HuH-7 (cell line): ENCODE results near the gene TNNI3.
"Not testable (repeated sequence)": the region's sequence is repeated elsewhere in the genome, so short reads cannot be mapped to it uniquely, and the experiment has no call there.

Source experiments
- DNase-seq: peaks from one replicate; pipeline ENCODE4 v3.0.0; 2011; ENCODE audit warnings: low spot score

TNNI3 gene

DNA sequence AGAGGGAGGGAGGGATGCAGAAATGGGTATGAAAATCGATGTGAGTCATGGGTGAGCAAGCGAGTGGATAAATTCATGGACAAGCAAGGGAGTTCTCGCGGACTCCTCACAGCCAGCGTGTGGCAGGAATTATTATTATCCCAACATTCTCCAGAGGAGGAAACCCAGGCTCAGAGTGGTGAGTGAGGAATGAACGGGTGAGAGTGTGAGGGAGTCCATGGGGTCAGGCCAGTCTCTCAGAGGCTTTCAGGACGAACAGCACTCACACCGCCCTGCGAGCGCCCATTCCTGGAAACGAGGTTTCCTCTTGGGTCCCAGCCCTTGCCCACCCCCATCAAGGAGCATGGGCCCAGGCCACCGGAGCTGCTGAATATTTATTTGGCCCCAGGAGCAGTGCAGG is 15.2 kb upstream of the TNNI3 start:
- DNase-seq: no peak

DNA sequence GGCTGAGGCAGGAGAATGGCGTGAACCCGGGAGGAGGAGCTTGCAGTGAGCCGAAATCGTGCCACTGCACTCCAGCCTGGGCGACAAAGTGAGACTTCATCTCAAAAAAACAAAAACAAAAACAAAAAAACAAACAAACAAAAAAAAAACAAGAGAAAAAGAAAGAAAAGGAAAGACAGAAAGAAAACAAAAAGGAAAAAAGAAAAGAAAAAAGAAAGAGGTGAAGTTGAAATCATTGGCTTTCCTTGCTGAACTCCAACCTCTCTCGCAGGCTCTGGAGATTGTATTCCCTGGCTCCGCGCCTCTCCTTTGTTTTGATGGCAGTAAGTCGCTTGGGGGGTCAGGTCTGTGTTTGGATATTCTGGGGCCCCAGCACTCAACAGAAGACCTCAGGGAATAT is 14.8 kb upstream of the TNNI3 start:
- not testable (repeated sequence) for DNase-seq

DNA sequence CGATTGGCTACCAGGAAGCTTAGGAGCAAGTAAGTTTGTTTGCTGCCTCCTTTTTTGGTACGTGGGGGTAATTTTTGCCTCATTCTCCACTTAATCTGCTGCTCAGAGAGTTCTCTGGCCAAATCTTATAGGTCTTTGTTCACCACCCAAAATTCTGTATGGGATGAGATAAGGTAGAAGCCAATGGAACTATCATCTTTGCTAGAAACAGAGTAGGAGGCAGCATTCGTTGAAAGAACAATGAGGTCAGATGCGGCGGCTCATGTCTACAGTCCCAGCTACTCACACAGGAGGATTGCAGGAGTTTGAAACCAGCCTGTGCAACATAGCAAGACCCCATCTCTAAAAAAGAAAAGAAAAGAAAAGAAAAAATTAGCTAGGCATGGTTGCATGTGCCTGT is 13.9 kb upstream of the TNNI3 start:
- no peak for DNase-seq

DNA sequence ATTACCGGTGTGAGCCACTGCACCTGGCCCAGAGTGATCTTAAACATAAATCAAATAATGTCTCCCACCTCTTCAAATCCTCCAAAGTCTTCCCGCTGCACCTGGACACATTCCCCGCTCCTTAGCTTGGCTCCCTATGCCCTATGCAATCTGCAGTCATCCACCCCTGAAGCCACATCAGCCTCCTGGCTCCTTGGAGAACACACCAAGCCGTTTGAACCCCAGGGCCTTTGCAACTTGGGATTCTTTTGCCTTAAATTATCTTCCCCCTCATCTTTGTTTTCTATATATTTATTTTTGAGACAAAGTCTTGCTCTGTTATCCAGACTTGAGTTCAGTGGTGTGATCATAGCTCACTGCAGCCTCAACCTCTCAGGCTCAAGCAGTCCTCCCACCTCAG is 11.6 kb upstream of the TNNI3 start:
- no peak for DNase-seq

DNA sequence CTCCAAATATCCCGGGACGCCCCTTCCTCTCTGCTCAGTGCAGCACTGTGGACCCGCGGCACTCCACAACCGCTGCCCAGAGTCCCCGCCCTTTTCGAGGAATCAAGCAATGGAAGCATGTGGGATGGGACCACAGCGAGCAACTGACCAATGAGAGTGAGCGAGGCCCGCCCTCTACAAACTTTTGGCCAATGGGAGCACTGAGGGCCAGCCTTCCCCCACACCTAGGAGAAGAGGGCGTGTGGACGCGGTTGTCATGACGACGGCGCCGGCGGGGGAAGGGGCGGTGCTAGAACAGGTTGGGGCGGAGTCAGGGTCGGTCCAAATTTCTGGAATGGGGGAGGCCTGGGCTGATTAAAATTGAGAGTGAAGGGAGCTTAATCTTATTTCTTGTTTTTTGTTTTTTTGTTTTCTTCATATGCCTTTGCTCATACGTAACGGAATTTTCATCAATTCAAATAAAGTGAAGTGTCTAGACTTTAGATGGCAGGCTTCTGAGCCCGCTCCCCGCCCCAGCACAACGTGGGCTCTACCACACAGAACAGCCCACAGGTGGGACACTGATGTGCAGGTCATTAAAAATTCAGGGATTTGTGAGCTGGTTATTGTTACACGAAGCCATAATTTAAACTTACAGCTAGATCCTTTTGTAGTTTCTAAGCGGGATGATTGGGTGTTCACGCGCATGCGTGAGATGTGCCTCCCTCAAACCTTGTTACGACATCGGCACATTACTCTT is 9.2 kb upstream of the TNNI3 start, which contains the start of gene DNAAF3:
DNAAF3 (minus strand) TSS at position 84 of the 739 bp plus-strand sequence. CDS start 200 bp downstream, outside the sequence.
- DNase-seq: peak; percentile 100

DNA sequence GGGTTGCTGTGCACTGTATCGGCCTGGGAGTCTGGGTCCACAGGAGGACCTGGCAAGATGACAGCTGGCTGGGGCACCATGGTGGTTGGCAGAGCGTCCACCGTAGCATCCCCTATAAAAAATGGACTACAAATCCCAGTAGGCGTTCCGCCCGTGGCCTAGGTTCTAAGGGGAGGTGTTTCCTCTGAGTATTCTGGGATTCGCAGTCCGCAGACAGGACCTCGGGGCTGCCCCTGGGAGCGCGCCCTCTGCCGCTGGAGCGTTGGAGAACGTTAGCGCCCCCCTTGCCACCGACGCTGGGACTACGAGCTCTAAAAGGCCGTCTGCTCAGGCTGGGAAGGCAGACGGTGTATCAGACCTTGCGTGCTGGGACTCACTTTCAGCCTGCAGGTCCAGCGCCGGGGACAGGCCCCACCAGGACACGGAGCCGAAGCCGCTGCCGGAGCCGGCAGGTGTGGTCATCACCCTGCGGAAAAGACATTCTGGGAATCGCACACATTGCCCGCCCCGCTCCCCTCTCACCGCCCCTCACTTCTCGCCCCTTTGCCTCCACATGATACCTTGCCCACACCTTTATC is 8.5 kb upstream of the TNNI3 start:
- peak; percentile 86 for DNase-seq

DNA sequence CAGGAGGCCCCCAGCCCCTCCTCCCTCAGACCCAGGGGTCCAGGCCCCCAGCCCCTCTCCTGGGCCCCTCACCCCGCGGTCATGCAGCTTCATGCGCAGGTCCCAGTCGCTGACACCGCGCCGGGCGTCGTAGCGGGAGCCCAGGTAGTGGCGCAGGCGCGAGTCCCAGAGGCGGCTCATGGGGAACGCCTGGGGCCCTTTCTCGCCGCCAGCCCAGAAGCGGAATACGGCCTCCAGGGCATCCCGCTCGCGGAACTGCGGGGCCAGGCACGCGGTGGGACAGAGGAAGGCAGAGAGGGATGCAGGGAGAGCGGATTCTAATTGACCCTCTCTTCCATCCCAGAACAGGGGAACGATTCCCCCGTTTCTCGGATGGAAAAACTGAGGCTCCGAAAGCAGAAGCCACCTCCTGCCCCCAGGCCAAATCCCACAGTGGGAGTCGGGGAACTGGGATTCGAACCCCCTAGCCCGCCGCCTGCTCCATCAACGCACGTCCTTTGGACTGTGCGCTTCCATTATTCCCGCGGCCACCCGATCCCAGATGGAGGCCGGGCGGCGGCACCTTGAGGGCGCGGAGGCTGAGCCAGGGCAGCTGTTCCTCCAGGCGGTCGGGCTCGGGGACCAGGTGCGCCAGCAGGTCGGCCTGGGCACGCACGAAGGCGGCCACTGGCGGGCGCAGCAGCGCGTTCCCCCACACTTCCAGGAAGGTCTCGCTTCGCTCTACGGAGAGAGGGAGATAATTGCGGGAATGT is 4.2 kb upstream of the TNNI3 start:
- DNase-seq: no peak

DNA sequence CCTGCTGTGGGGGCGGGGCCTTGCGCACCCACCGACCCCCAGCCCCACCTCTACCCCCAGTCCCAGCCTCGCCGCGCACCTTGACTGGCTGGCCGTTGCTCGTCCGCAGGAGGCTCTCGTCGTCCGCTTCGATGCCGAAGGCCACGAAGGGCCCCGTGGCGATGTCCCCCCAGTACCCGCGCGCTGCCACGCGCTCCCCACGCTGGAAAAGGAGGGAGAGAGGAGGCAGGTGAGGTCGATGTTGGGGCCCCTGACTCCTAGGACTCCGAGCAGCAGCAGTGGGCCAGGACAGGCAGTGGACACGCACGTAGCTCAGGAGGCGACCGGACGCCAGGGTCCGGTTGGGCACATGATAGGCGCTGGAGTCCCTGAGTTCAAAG is 3.4 kb upstream of the TNNI3 start:
- DNase-seq: no peak

DNA sequence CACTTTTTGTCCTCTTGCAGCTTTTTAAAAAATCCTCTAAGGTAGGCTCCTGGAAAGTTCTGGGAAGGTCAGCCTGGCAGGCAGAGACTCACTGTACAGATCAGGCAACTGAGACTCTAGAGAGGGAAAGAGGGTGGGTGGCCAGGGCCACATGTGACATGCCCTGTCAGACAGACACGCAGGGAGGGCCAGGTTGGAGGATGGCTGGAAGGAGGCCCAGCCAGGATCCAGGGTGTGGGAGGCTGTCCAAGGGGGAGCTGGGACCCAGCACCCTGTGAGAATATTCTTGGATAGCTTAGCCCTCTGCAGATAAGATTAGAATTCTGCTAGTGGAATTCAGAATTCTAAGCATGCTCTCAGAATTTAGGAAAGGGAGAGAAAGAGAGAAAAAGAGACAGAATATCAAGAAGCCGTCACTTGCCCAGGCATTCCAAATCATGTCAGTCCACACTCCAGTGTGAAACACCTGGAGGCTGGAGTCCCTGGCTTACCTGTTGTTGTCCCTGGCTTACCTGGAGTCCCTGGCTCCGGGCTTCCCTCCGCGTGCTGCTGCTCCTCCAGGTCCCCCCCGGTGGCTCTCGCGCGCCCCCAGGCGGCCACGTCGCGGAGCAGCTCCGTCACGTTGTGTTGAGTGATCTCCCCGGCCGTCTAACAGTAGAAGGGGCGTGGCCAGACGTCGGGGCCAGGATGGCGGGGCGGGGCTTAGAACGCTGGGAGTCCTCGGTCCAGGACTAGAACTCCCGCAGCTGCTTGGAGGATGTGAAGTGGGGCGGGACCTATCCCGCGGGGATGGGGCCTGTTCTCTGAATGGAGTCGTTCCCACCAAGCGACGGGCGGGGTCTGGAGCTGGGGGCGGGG is 2.8 kb upstream of the TNNI3 start:
- DNase-seq: peak; percentile 98

DNA sequence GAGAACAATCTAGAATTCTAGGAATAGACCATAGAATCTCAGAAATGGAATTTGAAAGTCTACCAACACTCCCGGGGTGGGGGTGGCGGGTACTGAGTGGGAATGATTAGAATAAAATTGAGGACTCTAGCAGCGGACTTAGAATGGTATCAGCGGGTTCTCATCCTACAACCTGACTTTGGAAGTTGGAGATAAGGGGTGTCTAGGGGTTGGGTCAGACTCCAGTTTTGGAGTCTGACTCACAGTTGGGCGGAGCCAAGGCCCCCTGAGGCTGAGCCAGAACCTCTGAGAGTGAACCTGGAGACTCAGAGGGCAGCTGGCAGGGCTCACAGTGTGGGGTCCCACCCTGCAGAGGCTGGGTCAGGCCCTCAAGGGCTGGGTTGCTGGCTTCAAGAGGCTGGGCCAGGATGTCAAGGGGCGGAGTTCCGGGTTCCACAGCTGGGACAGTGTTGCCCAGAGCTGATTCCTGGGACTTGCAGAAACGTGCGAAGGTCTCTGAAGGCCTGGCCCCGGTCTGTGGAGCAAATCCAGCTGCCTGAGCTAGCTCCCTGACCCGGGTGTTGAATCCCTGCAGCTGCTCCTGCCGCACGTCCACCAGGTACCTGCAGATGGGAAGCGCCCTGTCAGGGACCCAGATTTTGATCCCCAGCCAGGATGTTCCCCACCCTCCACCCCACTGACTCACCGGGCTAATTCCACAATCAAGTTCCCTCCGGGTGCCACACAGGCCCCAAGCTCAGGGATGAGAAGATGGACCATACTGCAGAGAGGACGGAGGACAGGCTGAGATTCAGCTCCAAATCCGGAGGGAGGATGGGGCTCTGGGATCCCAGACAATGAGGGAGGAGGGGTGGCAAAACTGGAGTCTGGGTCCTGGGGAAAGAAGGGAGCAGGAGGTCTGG is 1.6 kb upstream of the TNNI3 start:
- DNase-seq: no peak

DNA sequence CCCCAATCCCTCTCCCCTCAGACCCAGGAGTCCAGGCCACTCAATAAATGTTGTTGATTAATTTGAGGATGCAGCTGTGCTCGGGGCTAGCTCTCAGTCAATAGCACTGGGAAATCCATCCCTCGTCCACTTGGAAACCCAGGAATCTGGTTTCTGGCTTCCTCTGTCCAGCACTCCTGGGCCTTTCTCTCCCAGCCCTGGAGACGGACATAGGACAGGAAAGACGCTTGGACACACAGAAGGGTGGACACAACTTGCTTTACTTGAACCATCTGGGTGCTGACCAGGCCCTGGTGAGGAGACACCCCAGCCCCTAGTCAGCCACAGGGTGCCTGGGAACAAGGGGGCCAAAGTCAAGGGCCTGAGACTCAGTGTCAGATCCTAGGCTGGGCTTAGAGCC is 891 bp upstream of the TNNI3 start:
- no peak for DNase-seq

DNA sequence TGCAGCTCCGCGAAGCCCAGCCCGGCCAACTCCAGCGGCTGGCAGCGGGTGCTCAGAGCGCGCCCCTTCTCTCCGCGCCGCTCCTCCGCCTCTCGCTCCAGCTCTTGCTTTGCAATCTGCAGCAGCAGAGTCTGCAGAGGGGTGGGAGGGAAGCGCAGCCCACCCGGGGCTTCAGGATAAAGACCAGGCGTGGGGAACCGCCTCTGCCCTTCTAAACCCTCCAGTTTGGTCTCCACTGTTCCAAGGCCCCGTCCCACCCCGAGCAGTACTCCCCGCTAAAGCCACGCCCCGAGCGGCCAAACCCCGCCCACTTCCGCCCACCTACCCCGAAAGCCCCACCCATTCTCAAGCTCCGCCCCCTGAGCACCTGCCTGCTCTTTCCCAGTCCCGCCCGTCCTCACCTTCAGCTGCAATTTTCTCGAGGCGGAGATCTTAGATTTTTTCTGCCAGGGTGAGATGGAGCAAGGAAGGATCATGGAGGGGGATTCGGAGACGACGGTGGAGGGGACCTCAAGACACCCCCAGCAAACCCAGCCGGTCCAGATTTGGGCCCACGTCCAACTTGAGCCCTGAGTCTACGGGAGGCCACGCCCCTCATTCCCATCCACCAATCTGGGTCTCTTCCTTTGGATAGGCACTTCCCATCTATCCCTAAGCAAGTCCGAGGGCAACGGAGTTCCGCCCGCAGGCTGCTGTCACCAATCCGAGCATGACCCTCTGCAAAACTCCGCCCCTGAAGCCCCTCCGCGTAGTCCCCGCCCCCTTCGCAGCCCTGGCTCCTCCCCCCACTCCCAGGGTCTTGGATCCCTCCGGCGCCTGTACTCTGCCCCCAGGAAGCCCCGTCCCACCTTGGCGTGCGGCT is 1.1 kb downstream of the TNNI3 start:
- DNase-seq: no peak

DNA sequence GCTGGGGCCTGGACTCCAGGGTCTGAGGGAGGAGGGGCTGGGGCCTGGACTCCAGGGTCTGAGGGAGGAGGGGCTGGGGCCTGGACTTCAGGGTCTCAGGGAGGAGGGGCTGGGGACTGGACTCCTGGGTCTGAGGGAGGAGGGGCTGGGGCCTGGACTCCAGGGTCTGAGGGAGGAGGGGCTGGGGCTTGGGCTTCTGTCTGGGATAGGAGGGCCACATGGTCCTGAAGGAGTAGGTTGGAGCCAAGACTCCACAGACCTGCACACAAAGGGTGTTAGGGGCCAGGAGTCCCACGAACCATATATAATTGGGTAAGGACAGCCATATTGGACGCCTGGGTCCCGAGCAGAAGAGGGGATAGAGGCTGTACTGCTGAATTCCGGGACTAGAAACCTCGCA is 1.7 kb downstream of the TNNI3 start:
- DNase-seq: not testable (repeated sequence)

DNA sequence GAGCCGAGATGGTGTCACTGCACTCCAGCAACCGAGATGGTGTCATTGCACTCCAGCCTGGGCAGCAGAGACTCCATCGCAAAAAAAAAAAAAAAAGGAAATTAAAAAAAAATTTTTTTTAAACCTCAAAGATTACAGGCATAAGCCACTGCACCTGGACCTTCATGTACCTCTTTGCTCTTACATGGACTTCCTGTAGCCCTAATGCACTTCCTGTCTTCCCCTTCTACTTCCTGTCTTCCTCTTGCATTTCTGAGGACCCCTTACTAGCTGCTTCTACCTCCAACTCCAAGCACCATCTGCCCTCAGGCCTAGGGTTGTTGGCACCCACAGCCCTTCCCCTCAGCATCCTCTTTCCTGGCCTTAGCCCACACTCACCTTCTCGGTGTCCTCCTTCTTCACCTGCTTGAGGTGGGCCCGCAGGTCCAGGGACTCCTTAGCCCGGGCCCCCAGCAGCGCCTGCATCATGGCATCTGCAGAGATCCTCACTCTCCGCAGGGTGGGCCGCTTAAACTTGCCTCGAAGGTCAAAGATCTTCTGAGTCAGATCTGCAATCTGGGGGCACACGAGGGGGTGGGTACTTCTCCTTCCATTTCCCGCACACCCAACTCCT is 3.8 kb downstream of the TNNI3 start:
- DNase-seq: no peak

DNA sequence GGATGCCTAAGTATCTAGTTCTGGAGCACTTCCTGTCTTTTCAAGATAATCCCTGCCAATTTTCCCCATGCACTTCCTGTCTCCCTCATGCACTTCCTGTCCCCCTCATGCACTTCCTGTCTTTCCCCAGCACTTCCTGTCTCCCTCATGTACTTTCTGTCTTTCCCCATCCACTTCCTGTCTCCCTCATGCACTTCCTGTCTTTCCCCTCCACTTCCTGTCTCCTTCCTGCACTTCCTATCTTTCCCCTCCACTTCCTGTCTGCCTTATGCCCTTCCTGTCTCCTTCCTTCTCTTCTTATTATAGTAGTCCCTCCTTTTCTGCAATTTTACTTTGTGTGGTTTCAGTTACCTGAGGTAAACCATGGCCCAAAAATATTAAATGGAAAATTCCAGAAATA is 5.5 kb downstream of the TNNI3 start:
- no peak for DNase-seq

DNA sequence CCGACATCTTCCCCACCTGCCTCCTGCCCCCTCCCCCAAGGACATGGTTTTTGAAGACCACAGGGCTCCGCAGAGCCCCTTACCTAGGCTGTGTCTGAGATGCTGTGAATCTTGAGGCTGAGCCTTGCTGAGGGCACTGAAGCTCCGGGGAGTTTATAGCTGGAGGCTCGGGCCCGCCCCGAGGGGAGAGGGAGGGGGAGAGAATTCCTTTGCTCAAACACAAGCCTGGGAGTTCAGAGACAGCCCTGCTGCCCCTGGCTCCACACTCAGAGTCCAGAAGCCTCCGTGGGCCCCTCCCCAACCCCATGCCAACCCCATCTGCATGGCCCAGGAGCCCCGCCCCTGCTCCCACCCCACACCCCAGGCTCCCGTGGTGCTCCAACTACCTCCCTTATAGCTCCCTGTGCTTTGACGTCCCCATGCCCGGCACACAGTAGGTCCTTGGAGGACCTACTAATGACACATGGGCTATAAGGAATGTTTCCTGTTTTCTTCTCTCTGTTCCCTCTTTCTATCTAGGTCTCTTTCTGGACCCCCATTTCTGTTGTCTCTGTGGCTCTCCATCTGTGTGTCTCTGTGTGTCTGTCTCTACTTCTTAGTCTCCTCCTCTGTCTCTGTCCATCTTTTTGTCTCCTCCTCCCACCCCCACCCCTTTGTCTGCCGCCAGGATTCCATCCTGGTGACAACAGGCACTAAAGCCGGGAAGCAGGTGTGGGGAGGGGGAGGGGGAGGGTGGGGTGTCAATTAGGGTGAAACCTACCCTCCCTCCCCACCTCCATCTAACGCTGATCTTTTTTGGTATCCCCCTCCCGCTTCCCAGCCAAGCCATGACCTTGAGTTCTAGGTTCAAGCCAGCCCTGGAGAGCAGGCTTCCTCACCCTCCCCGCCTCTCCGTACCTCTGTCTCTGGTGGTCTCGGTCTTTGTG is 8.2 kb downstream of the TNNI3 start, which contains the start of gene TNNT1:
TNNT1 (minus strand) TSS at position 129 of the 926 bp plus-strand sequence. CDS start 2,049 bp downstream, outside the sequence.
- no peak for DNase-seq

DNA sequence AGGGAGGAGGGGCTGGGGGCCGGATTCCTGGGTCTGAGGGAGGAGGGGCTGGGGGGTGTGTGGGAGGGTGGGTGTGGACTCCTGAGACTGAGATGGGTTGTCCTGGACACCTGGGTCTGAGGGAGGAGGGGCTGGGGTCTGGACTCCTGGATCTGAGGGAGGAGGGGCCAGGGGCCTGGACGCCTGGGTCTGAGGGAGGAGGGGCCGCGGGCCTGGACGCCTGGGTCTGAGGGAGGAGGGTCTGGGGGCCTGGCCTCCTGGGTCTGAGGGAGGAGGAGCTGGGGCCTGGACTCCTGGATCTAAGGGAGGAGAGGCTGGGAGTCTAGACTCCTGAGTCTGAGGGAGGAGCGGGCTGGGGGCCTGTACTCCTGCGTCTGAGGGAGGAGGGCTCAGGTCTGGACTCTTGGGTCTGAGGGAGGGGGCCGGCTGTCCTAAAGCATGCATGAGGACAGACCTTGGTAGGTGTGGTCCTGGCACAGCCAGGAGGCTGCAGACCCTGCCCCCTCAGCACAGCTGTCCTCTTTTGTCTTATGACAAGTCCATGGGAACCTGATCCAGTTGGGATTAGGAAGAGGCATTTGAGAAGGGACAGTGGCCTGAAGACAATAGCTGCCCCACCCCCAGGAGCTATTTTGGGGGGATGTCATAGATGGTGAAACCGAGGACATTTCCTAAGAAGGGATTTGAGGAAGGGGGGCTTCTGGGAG is 9.8 kb downstream of the TNNI3 start:
- no peak for DNase-seq
